Measurements from ENCODE around the gene PRKAA1. TPM values are rescaled to one million over a fixed set of nuclear protein-coding genes. Genes with fewer than 3 reads are reported as not detected.

The PRKAA1 gene
- total and polyA plus RNA-seq, 2 of the 13 experiments (the other 11 are each of a cell fraction or from before 2014, with no cell fraction given): 36.6 to 58.0 TPM

DNA sequence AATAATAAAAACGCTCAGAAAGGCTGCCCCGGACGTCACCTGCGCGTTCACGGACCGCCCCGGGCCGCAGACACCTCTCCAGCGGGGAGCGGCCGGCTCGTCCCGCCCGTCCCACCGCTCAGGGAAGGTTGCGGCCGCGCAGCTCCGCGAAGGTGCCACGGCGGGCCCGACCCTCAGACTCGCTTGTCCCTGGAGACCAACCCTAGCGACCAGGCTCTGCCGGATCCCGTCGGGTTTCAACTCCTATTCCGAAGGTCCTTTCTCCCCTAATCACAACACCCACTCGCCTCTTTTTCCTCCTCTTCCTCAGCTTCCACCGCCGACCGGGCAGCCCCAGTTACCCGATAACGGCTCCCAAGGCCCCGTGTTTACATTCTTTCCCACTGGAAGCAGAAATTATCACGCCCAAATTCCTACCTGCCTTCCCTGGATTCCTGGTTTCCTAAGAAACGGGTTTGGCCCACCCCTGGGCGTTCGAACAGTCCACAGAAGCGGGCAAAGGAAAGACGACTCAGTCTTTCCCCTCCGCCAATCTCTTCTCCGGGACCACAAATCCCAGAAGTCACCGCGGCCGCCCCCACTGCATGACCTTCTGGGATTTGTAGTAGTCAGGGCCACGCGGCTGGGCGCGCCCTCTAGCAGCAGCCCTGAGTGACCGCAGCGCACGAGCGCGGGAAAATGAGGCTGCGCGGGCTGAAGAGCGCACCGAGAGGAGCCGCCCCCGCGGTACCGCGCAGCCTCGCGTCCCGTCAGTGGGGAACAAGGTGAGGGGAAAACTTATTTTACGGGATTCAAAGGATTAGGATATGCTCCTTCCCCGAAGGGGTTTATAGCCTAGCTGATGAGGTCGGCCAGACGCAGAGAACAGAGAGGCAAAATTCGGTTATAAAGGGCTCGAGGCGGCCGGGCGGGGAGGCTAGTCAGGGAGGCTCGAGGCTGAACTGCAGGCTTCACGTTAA, 42.5 kb downstream of the PRKAA1 start, which contains the start of gene TTC33 (continued):
- no peak; the same call in 1 of the 2 replicates for TF ChIP-seq HIVEP1 (CRISPR knock-in tag; IDR thresholded peaks at IDR 0.05)
- TF ChIP-seq, protein P1, sequence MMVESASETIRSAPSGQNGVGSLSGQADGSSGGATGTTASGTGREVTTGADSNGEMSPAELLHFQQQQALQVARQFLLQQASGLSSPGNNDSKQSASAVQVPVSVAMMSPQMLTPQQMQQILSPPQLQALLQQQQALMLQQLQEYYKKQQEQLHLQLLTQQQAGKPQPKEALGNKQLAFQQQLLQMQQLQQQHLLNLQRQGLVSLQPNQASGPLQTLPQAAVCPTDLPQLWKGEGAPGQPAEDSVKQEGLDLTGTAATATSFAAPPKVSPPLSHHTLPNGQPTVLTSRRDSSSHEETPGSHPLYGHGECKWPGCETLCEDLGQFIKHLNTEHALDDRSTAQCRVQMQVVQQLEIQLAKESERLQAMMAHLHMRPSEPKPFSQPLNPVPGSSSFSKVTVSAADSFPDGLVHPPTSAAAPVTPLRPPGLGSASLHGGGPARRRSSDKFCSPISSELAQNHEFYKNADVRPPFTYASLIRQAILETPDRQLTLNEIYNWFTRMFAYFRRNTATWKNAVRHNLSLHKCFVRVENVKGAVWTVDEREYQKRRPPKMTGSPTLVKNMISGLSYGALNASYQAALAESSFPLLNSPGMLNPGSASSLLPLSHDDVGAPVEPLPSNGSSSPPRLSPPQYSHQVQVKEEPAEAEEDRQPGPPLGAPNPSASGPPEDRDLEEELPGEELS (CRISPR knock-in tag; IDR thresholded peaks at IDR 0.05): no peak
- TF ChIP-seq ZBTB21 (CRISPR knock-in tag; IDR thresholded peaks at IDR 0.05): no peak
- TF ChIP-seq ZNF672 (CRISPR knock-in tag; IDR thresholded peaks at IDR 0.05): no peak
- TF ChIP-seq CC2D1A (CRISPR knock-in tag; IDR thresholded peaks at IDR 0.05): no peak
- peak; percentile 50; the same call in 1 of the 2 replicates for TF ChIP-seq ZNF274 (CRISPR knock-in tag; IDR thresholded peaks at IDR 0.05)
- TF ChIP-seq ARNT (IDR thresholded peaks at IDR 0.05): no peak
- peak; percentile 98 for TF ChIP-seq MYC (CRISPR knock-in tag; IDR thresholded peaks at IDR 0.05; ENCODE audit: borderline replicate concordance)
- TF ChIP-seq TMF1 (CRISPR knock-in tag; IDR thresholded peaks at IDR 0.05; ENCODE audit: low read depth): no peak
- TF ChIP-seq ZBTB3 (CRISPR knock-in tag; IDR thresholded peaks at IDR 0.05; ENCODE audit: borderline replicate concordance, low read depth): no peak; the same call in 1 of the 2 replicates
- TF ChIP-seq MAFF (IDR thresholded peaks at IDR 0.05; ENCODE audit: low read depth, low read length): no peak
- no peak for TF ChIP-seq NCOR1 (IDR thresholded peaks at IDR 0.05; ENCODE audit: borderline replicate concordance, low read length)
- TF ChIP-seq HOXD1 (CRISPR knock-in tag; IDR thresholded peaks at IDR 0.05): no peak
- TF ChIP-seq, protein P2, sequence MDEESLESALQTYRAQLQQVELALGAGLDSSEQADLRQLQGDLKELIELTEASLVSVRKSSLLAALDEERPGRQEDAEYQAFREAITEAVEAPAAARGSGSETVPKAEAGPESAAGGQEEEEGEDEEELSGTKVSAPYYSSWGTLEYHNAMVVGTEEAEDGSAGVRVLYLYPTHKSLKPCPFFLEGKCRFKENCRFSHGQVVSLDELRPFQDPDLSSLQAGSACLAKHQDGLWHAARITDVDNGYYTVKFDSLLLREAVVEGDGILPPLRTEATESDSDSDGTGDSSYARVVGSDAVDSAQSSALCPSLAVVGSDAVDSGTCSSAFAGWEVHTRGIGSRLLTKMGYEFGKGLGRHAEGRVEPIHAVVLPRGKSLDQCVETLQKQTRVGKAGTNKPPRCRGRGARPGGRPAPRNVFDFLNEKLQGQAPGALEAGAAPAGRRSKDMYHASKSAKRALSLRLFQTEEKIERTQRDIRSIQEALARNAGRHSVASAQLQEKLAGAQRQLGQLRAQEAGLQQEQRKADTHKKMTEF (CRISPR knock-in tag; IDR thresholded peaks at IDR 0.05): peak; percentile 72
- TF ChIP-seq THYN1 (CRISPR knock-in tag; IDR thresholded peaks at IDR 0.05; ENCODE audit: borderline replicate concordance, low read depth): no peak
- no peak for TF ChIP-seq ZNF816 (CRISPR knock-in tag; IDR thresholded peaks at IDR 0.05; ENCODE audit: borderline replicate concordance)
- TF ChIP-seq CBX1 (IDR thresholded peaks at IDR 0.05; ENCODE audit: low read depth): peak; percentile 70
- TF ChIP-seq FOXJ3 (CRISPR knock-in tag; IDR thresholded peaks at IDR 0.05; ENCODE audit: borderline replicate concordance): peak; percentile 55; the same call in 1 of the 2 replicates
- TF ChIP-seq ZFP82 (CRISPR knock-in tag; IDR thresholded peaks at IDR 0.05; ENCODE audit: borderline replicate concordance): no peak
- TF ChIP-seq HOXA5 (CRISPR knock-in tag; IDR thresholded peaks at IDR 0.05): 0 out of 2 replicates have a peak, but pooled peaks have one; percentile 9
- TF ChIP-seq ZSCAN9 (CRISPR knock-in tag; IDR thresholded peaks at IDR 0.05; ENCODE audit: borderline replicate concordance): 0 out of 2 replicates have a peak, but pooled peaks have one; percentile 16
- TF ChIP-seq PCBP2 (optimal IDR thresholded peaks at IDR 0.05; ENCODE audit: low read depth, low read length, poor library complexity, severe bottlenecking): no peak
- TF ChIP-seq, protein P3, sequence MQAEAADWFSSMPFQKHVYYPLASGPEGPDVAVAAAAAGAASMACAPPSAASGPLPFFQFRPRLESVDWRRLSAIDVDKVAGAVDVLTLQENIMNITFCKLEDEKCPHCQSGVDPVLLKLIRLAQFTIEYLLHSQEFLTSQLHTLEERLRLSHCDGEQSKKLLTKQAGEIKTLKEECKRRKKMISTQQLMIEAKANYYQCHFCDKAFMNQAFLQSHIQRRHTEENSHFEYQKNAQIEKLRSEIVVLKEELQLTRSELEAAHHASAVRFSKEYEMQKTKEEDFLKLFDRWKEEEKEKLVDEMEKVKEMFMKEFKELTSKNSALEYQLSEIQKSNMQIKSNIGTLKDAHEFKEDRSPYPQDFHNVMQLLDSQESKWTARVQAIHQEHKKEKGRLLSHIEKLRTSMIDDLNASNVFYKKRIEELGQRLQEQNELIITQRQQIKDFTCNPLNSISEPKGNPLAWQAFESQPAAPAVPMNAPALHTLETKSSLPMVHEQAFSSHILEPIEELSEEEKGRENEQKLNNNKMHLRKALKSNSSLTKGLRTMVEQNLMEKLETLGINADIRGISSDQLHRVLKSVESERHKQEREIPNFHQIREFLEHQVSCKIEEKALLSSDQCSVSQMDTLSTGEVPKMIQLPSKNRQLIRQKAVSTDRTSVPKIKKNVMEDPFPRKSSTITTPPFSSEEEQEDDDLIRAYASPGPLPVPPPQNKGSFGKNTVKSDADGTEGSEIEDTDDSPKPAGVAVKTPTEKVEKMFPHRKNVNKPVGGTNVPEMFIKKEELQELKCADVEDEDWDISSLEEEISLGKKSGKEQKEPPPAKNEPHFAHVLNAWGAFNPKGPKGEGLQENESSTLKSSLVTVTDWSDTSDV (CRISPR knock-in tag; IDR thresholded peaks at IDR 0.05): no peak; the same call in 1 of the 2 replicates
- no peak for TF ChIP-seq SKI (IDR thresholded peaks at IDR 0.05; ENCODE audit: partially characterized antibody)
- no peak for TF ChIP-seq CENPT (CRISPR knock-in tag; IDR thresholded peaks at IDR 0.05; ENCODE audit: low read depth)

Data from HepG2 (cell line).